Umbilical cord (tissue), 2 donors: ENCODE measurements around the gene SLC25A25. TPM values are rescaled to one million over a fixed set of nuclear protein-coding genes. Genes with fewer than 3 reads are reported as not detected.

ENCODE experiments used
- DNase-seq: peaks from one replicate; pipeline ENCODE4 v3.0.0-alpha.2; 2015; ENCODE audit warnings: low spot score
- total RNA-seq: library from RNA; depleted of rRNA; stranded (reverse); fragments of >200 nt; gene quantifications from one replicate; pipeline ENCODE4 v1.2.3, GENCODE V29; 2014; ENCODE audit warnings: low replicate concordance; ENCODE audit not compliant: insufficient read depth

The SLC25A25 gene
- total RNA-seq, 1 donor from 2014 or later, result 33.5 TPM

GRCh38 chr9:128072144-128073021, 4.4 kb downstream of the SLC25A25 start:
- peak; percentile 95 for DNase-seq

- DNase-seq, result peak; percentile 54
Measured at GRCh38 chr9:128073253-128073886, 5.3 kb downstream of the SLC25A25 start.

- DNase-seq, result no peak
Measured at GRCh38 chr9:128077847-128078503, 9.9 kb downstream of the SLC25A25 start.

- peak; percentile 86 for DNase-seq
Measured at GRCh38 chr9:128078504-128079434, 10.7 kb downstream of the SLC25A25 start.

- no peak for DNase-seq
Measured at GRCh38 chr9:128080206-128080605, 12.2 kb downstream of the SLC25A25 start.

- peak; percentile 93 for DNase-seq
Measured at GRCh38 chr9:128081056-128081455, 13.0 kb downstream of the SLC25A25 start.

GRCh38 chr9:128082151-128082550, 14.1 kb downstream of the SLC25A25 start:
- no peak for DNase-seq

- DNase-seq, result no peak
Measured at GRCh38 chr9:128084746-128085145, 16.7 kb downstream of the SLC25A25 start.

- DNase-seq, result no peak
Measured at GRCh38 chr9:128085943-128086342, 17.9 kb downstream of the SLC25A25 start.

- DNase-seq, result no peak
Measured at GRCh38 chr9:128087262-128087661, 19.2 kb downstream of the SLC25A25 start.

GRCh38 chr9:128088253-128088945, 20.4 kb downstream of the SLC25A25 start:
- DNase-seq, result no peak

- DNase-seq, result no peak
Measured at GRCh38 chr9:128089299-128089698, 21.3 kb downstream of the SLC25A25 start.

GRCh38 chr9:128091144-128091543, 23.1 kb downstream of the SLC25A25 start:
- peak; percentile 97 for DNase-seq

GRCh38 chr9:128091571-128091970, 23.5 kb downstream of the SLC25A25 start:
- no peak for DNase-seq

GRCh38 chr9:128092199-128092977, 24.4 kb downstream of the SLC25A25 start:
- DNase-seq, result no peak

GRCh38 chr9:128093011-128093410, 25.0 kb downstream of the SLC25A25 start:
- no peak for DNase-seq

- peak; percentile 99 for DNase-seq
Measured at GRCh38 chr9:128094166-128094949, 26.3 kb downstream of the SLC25A25 start.

- DNase-seq, result no peak
Measured at GRCh38 chr9:128094950-128095544, 27.0 kb downstream of the SLC25A25 start.
